Panc1 (cell line): ENCODE measurements around the gene RNGTT. TPM values are rescaled to one million over a fixed set of nuclear protein-coding genes. Genes with fewer than 3 reads are reported as not detected.

Experiments
- ATAC-seq: fragments of 200-7000 bp; cut with Tn5 transposase; 2 replicates; pipeline ENCODE4 v1.9.1; 2020; ENCODE audit warnings: mild to moderate bottlenecking, moderate library complexity
- BruUV-seq: library from RNA; stranded (reverse); fragments of 400-500 nt; replicated peaks from 2 replicates; lab custom pipeline; 2021; lab: Mats Ljungman, UMichigan
- CTCF ChIA-PET: fragments of 300-600 bp; sonication (Branson Sonifier 250); formaldehyde crosslinking; loops from one replicate; lab custom pipeline; 2022; ENCODE audit warnings: antibody characterized with exemption; lab: Charles Lee
- POLR2A ChIA-PET: fragments of 300-600 bp; sonication (Branson Sonifier 250); formaldehyde crosslinking; loops from one replicate; lab custom pipeline; 2022; ENCODE audit warnings: antibody characterized with exemption; lab: Charles Lee
- DNase-seq: peaks from one replicate; pipeline ENCODE4 v3.0.0-alpha.2; 2010; ENCODE audit warnings: low read depth, low spot score
- H3K27ac ChIP-seq: 2 replicates; pipeline ENCODE4 v1.5.1; 2011; ENCODE audit warnings: mild to moderate bottlenecking, low read length, inconsistent platforms
- H3K27me3 ChIP-seq: fragments of 200-500 bp; sonication (Bioruptor generic); 2 replicates; pipeline ENCODE4 v1.6.0; 2014; ENCODE audit warnings: low read length, inconsistent platforms; ENCODE audit not compliant: control insufficient read depth, insufficient read depth
- H3K36me3 ChIP-seq: fragments of 200-500 bp; sonication (Bioruptor generic); 2 replicates; pipeline ENCODE4 v1.5.1; 2014; ENCODE audit warnings: inconsistent platforms, mild to moderate bottlenecking, low read length, moderate library complexity; ENCODE audit not compliant: control insufficient read depth, insufficient read depth
- H3K4me1 ChIP-seq: 2 replicates; pipeline ENCODE4 v1.5.1; 2011; ENCODE audit warnings: inconsistent platforms, mild to moderate bottlenecking, low read length, moderate library complexity; ENCODE audit not compliant: control insufficient read depth, insufficient read depth
- H3K4me3 ChIP-seq, 2 experiments: 2 replicates each; pipeline ENCODE4 v1.5.1; 2011 to 2012; ENCODE audit warnings: low read depth in 2 of 2, low read length in 2 of 2, mild to moderate bottlenecking in 2 of 2, inconsistent platforms in 1 of 2, moderate library complexity in 1 of 2
- H3K9me3 ChIP-seq: fragments of 200-500 bp; sonication (Bioruptor generic); 2 replicates; pipeline ENCODE4 v1.5.1; 2014; ENCODE audit warnings: low read depth, mild to moderate bottlenecking, inconsistent platforms, low read length, moderate library complexity; ENCODE audit not compliant: control insufficient read depth, insufficient read depth
- POLR2AphosphoS5 ChIP-seq: IDR thresholded peaks from 2 replicates; pipeline ENCODE4 v1.6.1; 2012; ENCODE audit warnings: mild to moderate bottlenecking, low read depth, low read length, moderate library complexity
- SIN3A ChIP-seq: IDR thresholded peaks from 2 replicates; pipeline ENCODE4 v1.6.1; 2012; ENCODE audit warnings: low read depth, mild to moderate bottlenecking, low read length, moderate library complexity, borderline replicate concordance; ENCODE audit not compliant: insufficient read depth
- TCF7L2 ChIP-seq: IDR thresholded peaks from 2 replicates; pipeline ENCODE4 v1.6.1; 2011; ENCODE audit warnings: mild to moderate bottlenecking, low read depth, low read length, inconsistent platforms
- in situ Hi-C: cut with HindIII; loops from 2 replicates; pipeline ENCODE4 v1.10.0; 2016; ENCODE audit warnings: low sequenced_read_pairs, low pct_unique_long_range_greater_than_20kb
- intact Hi-C: fragments of 100-400 bp; cut with micrococcal nuclease; formaldehyde crosslinking; loops from one replicate; pipeline ENCODE4 v1.10.0; 2022; ENCODE audit not compliant: unreplicated experiment
- total RNA-seq: library from RNA; stranded (reverse); gene quantifications from one replicate; pipeline ENCODE4 v1.2.1, GENCODE V29; 2021; ENCODE audit not compliant: unreplicated experiment
- TF ChIP-seq, protein P1 (sequence below): fragments of 450-650 bp; IDR thresholded peaks from 2 replicates; pipeline ENCODE4 v1.5.1; 2017; ENCODE audit warnings: mild to moderate bottlenecking
- TF ChIP-seq, protein P2 (sequence below), 2 experiments: IDR thresholded peaks; 2 replicates each; pipeline ENCODE4 v1.6.1; 2011 to 2012; ENCODE audit warnings: low read depth in 2 of 2, control low read depth in 1 of 2, low read length in 1 of 2, mild to moderate bottlenecking in 1 of 2, moderate library complexity in 1 of 2; ENCODE audit not compliant: insufficient read depth in 1 of 2

Gene RNGTT
- total RNA-seq, 1 experiment from 2014 or later = 21.2 TPM

DNA sequence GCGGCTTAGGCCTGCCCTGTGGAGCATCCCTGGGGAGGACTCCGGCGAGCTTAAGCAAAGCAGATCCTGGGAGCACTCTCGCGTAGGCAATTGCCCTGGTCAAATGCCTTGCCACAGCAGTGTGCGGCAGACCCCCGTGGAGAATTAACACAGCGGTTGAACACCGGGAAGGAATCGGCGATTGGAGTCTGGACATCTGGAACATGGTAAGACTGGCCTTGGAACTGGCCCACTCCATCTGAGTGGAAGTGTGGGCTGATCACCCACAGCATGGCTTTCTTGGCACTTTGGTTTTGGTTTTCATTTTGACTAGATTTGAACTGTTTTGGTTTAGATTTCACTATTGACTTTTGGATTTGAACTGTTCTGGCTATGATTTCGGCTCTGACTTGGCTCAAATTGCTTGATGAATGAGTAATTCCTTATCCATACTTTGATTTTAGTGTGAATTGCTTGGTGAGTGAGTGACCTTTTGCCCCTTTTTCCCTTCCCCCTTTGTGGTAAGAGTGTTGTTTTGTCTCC, 300.7 kb downstream of the RNGTT start:
- ATAC-seq (no peak), DNase-seq (no peak)
- intact Hi-C loops = no loop called here
- BruUV-seq = no TSS peak
- CTCF ChIA-PET = no interaction called here
- H3K27ac ChIP-seq = no peak overlapping the region
- H3K4me1 ChIP-seq = no peaks in the 10 kb centered on the region
- POLR2A ChIA-PET = no interaction called here
- no peaks in the 10 kb centered on the region for H3K27me3 ChIP-seq
- H3K9me3 ChIP-seq = peaks cover 3% of the 10 kb centered on the region; the same call in 1 of the 2 replicates
- in situ Hi-C loops = no loop called here
- TF ChIP-seq SIN3A = no peak
- TF ChIP-seq, protein P1, sequence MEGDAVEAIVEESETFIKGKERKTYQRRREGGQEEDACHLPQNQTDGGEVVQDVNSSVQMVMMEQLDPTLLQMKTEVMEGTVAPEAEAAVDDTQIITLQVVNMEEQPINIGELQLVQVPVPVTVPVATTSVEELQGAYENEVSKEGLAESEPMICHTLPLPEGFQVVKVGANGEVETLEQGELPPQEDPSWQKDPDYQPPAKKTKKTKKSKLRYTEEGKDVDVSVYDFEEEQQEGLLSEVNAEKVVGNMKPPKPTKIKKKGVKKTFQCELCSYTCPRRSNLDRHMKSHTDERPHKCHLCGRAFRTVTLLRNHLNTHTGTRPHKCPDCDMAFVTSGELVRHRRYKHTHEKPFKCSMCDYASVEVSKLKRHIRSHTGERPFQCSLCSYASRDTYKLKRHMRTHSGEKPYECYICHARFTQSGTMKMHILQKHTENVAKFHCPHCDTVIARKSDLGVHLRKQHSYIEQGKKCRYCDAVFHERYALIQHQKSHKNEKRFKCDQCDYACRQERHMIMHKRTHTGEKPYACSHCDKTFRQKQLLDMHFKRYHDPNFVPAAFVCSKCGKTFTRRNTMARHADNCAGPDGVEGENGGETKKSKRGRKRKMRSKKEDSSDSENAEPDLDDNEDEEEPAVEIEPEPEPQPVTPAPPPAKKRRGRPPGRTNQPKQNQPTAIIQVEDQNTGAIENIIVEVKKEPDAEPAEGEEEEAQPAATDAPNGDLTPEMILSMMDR = no peak
- TF ChIP-seq POLR2AphosphoS5 = no peak
- TF ChIP-seq, protein P2, sequence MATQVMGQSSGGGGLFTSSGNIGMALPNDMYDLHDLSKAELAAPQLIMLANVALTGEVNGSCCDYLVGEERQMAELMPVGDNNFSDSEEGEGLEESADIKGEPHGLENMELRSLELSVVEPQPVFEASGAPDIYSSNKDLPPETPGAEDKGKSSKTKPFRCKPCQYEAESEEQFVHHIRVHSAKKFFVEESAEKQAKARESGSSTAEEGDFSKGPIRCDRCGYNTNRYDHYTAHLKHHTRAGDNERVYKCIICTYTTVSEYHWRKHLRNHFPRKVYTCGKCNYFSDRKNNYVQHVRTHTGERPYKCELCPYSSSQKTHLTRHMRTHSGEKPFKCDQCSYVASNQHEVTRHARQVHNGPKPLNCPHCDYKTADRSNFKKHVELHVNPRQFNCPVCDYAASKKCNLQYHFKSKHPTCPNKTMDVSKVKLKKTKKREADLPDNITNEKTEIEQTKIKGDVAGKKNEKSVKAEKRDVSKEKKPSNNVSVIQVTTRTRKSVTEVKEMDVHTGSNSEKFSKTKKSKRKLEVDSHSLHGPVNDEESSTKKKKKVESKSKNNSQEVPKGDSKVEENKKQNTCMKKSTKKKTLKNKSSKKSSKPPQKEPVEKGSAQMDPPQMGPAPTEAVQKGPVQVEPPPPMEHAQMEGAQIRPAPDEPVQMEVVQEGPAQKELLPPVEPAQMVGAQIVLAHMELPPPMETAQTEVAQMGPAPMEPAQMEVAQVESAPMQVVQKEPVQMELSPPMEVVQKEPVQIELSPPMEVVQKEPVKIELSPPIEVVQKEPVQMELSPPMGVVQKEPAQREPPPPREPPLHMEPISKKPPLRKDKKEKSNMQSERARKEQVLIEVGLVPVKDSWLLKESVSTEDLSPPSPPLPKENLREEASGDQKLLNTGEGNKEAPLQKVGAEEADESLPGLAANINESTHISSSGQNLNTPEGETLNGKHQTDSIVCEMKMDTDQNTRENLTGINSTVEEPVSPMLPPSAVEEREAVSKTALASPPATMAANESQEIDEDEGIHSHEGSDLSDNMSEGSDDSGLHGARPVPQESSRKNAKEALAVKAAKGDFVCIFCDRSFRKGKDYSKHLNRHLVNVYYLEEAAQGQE (IDR thresholded peaks at IDR 0.05; ENCODE audit: insufficient read depth in 1 of 2, low read depth in 2 of 2, low read length in 1 of 2) = no peak
- no peak for TF ChIP-seq TCF7L2
- no peak overlapping the region for H3K4me3 ChIP-seq
- no peaks in the 10 kb centered on the region for H3K36me3 ChIP-seq

DNA sequence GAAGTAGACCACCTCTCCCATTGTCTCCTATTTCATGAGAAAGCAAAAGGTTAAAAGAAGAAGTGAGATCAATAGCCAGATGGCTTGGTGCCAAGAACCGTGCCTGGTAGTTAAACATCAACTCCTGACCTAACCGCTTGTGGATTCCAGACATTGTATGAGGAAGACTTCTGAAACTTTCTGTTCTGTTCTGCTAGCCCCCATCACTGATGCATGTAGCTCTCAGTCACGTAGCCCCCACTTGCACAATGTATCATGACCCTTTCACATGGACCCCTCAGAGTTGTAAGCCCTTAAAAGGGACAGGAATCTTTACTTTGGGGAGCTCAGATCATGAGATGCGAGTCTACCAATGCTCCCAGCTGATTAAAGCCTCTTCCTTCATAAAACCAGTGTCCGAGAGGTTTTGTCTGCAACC, 301.2 kb downstream of the RNGTT start:
- in situ Hi-C loops (no loop called here), intact Hi-C loops (no loop called here)
- BruUV-seq = no TSS peak
- POLR2A ChIA-PET = no interaction called here
- DNase-seq = no peak
- no peaks in the 10 kb centered on the region for H3K27me3 ChIP-seq
- H3K4me3 ChIP-seq = no peak overlapping the region
- no peak overlapping the region for H3K27ac ChIP-seq
- H3K9me3 ChIP-seq = peaks cover 3% of the 10 kb centered on the region; the same call in 1 of the 2 replicates
- no peaks in the 10 kb centered on the region for H3K4me1 ChIP-seq
- TF ChIP-seq POLR2AphosphoS5 = no peak
- no peak for ATAC-seq
- H3K36me3 ChIP-seq = no peaks in the 10 kb centered on the region
- CTCF ChIA-PET = no interaction called here

DNA sequence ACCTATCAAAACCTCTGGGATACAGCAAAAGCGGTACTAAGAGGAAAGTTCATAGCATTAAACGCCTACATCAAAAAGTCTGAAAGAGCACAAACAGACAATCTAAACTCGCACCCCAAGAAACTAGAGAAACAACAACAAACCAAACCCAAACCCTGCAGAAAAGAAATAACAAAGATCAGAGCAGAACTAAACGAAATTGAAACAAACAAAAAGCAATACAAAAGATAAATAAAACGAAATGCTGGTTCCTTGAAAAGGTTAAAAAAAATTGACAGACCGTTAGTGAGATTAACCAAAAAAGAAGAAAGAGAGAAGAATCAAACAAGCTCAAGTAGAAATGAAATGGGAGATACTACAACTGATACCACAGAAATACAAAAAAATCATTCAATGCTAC, 302.3 kb downstream of the RNGTT start:
- no TSS peak for BruUV-seq
- TF ChIP-seq POLR2AphosphoS5 (no peak), TCF7L2 (no peak), SIN3A (no peak)
- TF ChIP-seq, protein P1 = no peak
- TF ChIP-seq, protein P2 (IDR thresholded peaks at IDR 0.05; ENCODE audit: insufficient read depth in 1 of 2, low read depth in 2 of 2, low read length in 1 of 2) = no peak
- Histone ChIP-seq H3K36me3 (no peaks in the 10 kb centered on the region), H3K4me1 (no peaks in the 10 kb centered on the region), H3K9me3 (peaks cover 3% of the 10 kb centered on the region; the same call in 1 of the 2 replicates), H3K27me3 (no peaks in the 10 kb centered on the region), H3K27ac (no peak overlapping the region), H3K4me3 (no peak overlapping the region)
- ChIA-PET CTCF (no interaction called here), POLR2A (no interaction called here)
- ATAC-seq = no peak
- intact Hi-C loops (no loop called here), in situ Hi-C loops (no loop called here)
- DNase-seq = no peak
